PC-9 (cell line): Measurements from ENCODE around the gene CCDC117.

Experiments used
- EZH2 ChIP-seq: fragments of 200-600 bp; sonication (generic); IDR thresholded peaks from 2 replicates; pipeline ENCODE4 v1.8.0; 2017; ENCODE audit warnings: antibody characterized with exemption, low read depth
- TF ChIP-seq, protein P1 (sequence below): fragments of 200-600 bp; sonication (generic); conservative IDR thresholded peaks from 2 replicates; pipeline ENCODE4 v1.6.1; 2017; ENCODE audit warnings: mixed run types, antibody characterized with exemption, mild to moderate bottlenecking, moderate library complexity

DNA sequence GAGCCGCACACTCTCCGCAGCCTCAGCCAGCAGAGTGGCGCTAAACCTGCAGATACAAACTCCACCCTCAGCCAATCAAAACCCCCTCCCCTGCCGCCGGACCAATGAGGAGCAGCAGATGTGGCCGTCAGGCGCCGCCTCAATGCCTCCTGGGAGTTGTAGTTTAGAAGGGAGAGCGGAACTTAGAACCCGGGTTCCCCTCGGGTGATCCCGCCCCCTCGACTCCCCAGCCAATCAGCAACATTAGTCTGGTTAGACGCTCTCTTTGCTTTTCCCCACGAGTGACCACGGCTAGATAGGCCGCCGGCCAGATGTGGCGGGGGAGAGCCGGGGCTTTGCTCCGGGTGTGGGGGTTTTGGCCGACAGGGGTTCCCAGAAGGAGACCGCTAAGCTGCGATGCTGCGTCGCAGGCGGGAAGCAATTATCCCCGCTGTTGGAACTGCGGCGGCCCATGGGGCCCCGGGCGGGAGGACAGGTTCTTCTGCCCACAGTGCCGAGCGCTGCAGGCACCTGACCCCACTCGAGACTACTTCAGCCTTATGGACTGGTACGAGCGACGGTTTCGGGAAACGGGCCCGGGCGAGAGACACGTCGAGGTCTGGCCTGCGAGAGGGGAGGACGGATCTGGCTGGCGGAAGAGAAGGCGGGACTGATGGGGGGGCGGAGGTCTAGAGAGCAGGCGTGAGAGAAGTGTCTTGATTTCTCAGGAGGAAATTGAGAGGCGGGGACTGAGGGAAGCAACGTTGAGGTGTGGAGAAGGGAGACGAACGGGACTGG is 30.5 kb upstream of the CCDC117 start, which contains the start of the genes CHEK2 and HSCB:
- TF ChIP-seq, protein P1, sequence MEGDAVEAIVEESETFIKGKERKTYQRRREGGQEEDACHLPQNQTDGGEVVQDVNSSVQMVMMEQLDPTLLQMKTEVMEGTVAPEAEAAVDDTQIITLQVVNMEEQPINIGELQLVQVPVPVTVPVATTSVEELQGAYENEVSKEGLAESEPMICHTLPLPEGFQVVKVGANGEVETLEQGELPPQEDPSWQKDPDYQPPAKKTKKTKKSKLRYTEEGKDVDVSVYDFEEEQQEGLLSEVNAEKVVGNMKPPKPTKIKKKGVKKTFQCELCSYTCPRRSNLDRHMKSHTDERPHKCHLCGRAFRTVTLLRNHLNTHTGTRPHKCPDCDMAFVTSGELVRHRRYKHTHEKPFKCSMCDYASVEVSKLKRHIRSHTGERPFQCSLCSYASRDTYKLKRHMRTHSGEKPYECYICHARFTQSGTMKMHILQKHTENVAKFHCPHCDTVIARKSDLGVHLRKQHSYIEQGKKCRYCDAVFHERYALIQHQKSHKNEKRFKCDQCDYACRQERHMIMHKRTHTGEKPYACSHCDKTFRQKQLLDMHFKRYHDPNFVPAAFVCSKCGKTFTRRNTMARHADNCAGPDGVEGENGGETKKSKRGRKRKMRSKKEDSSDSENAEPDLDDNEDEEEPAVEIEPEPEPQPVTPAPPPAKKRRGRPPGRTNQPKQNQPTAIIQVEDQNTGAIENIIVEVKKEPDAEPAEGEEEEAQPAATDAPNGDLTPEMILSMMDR: no peak
- no peak for TF ChIP-seq EZH2
